ENCODE measurements around the gene PCAT7.
"Not testable (repeated sequence)": the region's sequence is repeated elsewhere in the genome, so short reads cannot be mapped to it uniquely, and the experiment has no call there.

The PCAT7 gene

GRCh38 chr9:94554439-94555331 is at the start of gene PCAT7:
Gene PCAT7, plus strand, starts transcription at chr9:94555083.
- peak; percentile 71 for DNase-seq

- not testable (repeated sequence) for DNase-seq
Measured at GRCh38 chr9:94506370-94506769, 48.5 kb upstream of the PCAT7 start.

GRCh38 chr9:94507531-94508258 is 47.2 kb upstream of the PCAT7 start:
- no peak for DNase-seq

GRCh38 chr9:94511134-94511954 is 43.5 kb upstream of the PCAT7 start:
- no peak for DNase-seq

GRCh38 chr9:94511955-94512265 is 43.0 kb upstream of the PCAT7 start:
- no peak for DNase-seq

- DNase-seq, result no peak
Measured at GRCh38 chr9:94514722-94515121, 40.2 kb upstream of the PCAT7 start.

GRCh38 chr9:94517254-94517653 is 37.6 kb upstream of the PCAT7 start:
- DNase-seq, result no peak

- no peak for DNase-seq
Measured at GRCh38 chr9:94525396-94526035, 29.4 kb upstream of the PCAT7 start.

GRCh38 chr9:94526271-94526670 is 28.6 kb upstream of the PCAT7 start:
- DNase-seq, result no peak

- DNase-seq, result no peak
Measured at GRCh38 chr9:94526951-94527350, 27.9 kb upstream of the PCAT7 start.

- DNase-seq, result no peak
Measured at GRCh38 chr9:94528886-94529285, 26.0 kb upstream of the PCAT7 start.

GRCh38 chr9:94533155-94533554 is 21.7 kb upstream of the PCAT7 start:
- no peak for DNase-seq

GRCh38 chr9:94533601-94534000 is 21.3 kb upstream of the PCAT7 start:
- no peak for DNase-seq

GRCh38 chr9:94534901-94535300 is 20.0 kb upstream of the PCAT7 start:
- DNase-seq, result no peak

GRCh38 chr9:94538908-94539307 is 16.0 kb upstream of the PCAT7 start:
- no peak for DNase-seq

GRCh38 chr9:94544335-94544734 is 10.5 kb upstream of the PCAT7 start:
- DNase-seq, result not testable (repeated sequence)

GRCh38 chr9:94545940-94546339 is 8.9 kb upstream of the PCAT7 start:
- DNase-seq, result no peak

GRCh38 chr9:94553029-94553938 is 1.6 kb upstream of the PCAT7 start:
- DNase-seq, result no peak

- no peak for DNase-seq
Measured at GRCh38 chr9:94554078-94554438, 825 bp upstream of the PCAT7 start.

- no peak for DNase-seq
Measured at GRCh38 chr9:94557376-94557775, 2.5 kb downstream of the PCAT7 start.

- DNase-seq, result no peak
Measured at GRCh38 chr9:94560237-94560636, 5.4 kb downstream of the PCAT7 start.

- no peak for DNase-seq
Measured at GRCh38 chr9:94563548-94563947, 8.7 kb downstream of the PCAT7 start.
